Hepatocyte (in vitro differentiated cells): ENCODE results near the gene CDKN2AIPNL. TPM values are rescaled to one million over a fixed set of nuclear protein-coding genes. Genes with fewer than 3 reads are reported as not detected.

Experiments used
- DNase-seq: peaks from one replicate; pipeline ENCODE4 v3.0.0-alpha.2; 2016; ENCODE audit warnings: low spot score
- H2AFZ ChIP-seq: fragments of 200-600 bp; sonication (generic); 2 replicates; pipeline ENCODE4 v1.6.0; 2016; ENCODE audit warnings: antibody characterized with exemption, mild to moderate bottlenecking
- H3K27ac ChIP-seq: fragments of 200-600 bp; sonication (generic); 2 replicates; pipeline ENCODE4 v1.5.1; 2016; ENCODE audit warnings: mild to moderate bottlenecking
- H3K27me3 ChIP-seq: fragments of 200-600 bp; sonication (generic); 2 replicates; pipeline ENCODE4 v1.6.1; 2016
- H3K36me3 ChIP-seq: fragments of 200-600 bp; sonication (generic); replicated peaks from 2 replicates; pipeline ENCODE4 v1.5.1; 2016; ENCODE audit warnings: low read depth; ENCODE audit not compliant: insufficient read depth
- H3K4me1 ChIP-seq: fragments of 200-600 bp; sonication (generic); 2 replicates; pipeline ENCODE4 v1.5.1; 2016; ENCODE audit warnings: mild to moderate bottlenecking, moderate library complexity; ENCODE audit not compliant: insufficient read depth
- H3K4me2 ChIP-seq: fragments of 200-600 bp; sonication (generic); 2 replicates; pipeline ENCODE4 v1.6.0; 2016
- H3K4me3 ChIP-seq: fragments of 200-600 bp; sonication (generic); 2 replicates; pipeline ENCODE4 v1.5.1; 2016; ENCODE audit warnings: mild to moderate bottlenecking
- H3K79me2 ChIP-seq: fragments of 200-600 bp; sonication (generic); 2 replicates; pipeline ENCODE4 v1.6.0; 2017; ENCODE audit warnings: mild to moderate bottlenecking
- H3K9me2 ChIP-seq: fragments of 200-600 bp; sonication (generic); replicated peaks from 2 replicates; pipeline ENCODE4 v1.6.0; 2017; ENCODE audit warnings: mild to moderate bottlenecking; ENCODE audit not compliant: insufficient read depth
- H3K9me3 ChIP-seq: fragments of 200-600 bp; sonication (generic); 2 replicates; pipeline ENCODE4 v1.5.1; 2016; ENCODE audit warnings: low read depth, mild to moderate bottlenecking
- H4K20me1 ChIP-seq: fragments of 200-600 bp; sonication (generic); 2 replicates; pipeline ENCODE4 v1.6.0; 2016; ENCODE audit warnings: mild to moderate bottlenecking; ENCODE audit not compliant: insufficient read depth, poor library complexity, severe bottlenecking
- EZH2 ChIP-seq: fragments of 200-600 bp; sonication (generic); IDR thresholded peaks from 2 replicates; pipeline ENCODE4 v1.6.1; 2016; ENCODE audit warnings: antibody characterized with exemption, mild to moderate bottlenecking, borderline replicate concordance
- EZH2phosphoT487 ChIP-seq: fragments of 200-600 bp; sonication (generic); IDR thresholded peaks from one replicate; pipeline ENCODE4 v1.6.1; 2018; ENCODE audit warnings: antibody characterized with exemption, mild to moderate bottlenecking, low read depth, moderate library complexity; ENCODE audit not compliant: unreplicated experiment, severe bottlenecking
- WGBS: methylation state at CpG from one replicate; pipeline ENCODE4 v1.1.6; 2016; ENCODE audit warnings: low lambda C conversion rate; ENCODE audit errors: missing lambda C conversion rate; 5-methylcytosine and 5-hydroxymethylcytosine counted together
- polyA plus RNA-seq: library from polyadenylated mRNA; unstranded; fragments of >200 nt; fragmentation: Nextera tagmentation; extraction: Ambion mirVana; gene quantifications from 2 replicates; pipeline ENCODE4 v1.2.1, GENCODE V29; 2016
- total RNA-seq: library from RNA; depleted of rRNA; stranded (reverse); fragments of >200 nt; gene quantifications from 2 replicates; pipeline ENCODE4 v1.2.3, GENCODE V29; 2014
- TF ChIP-seq, protein P1 (sequence below): fragments of 200-600 bp; sonication (generic); IDR thresholded peaks from 2 replicates; pipeline ENCODE4 v1.5.1; 2016; ENCODE audit warnings: antibody characterized with exemption, mild to moderate bottlenecking; ENCODE audit not compliant: poor library complexity

The CDKN2AIPNL gene
- total and polyA plus RNA-seq, 2 experiments from 2014 or later, result 24.1 to 30.0 TPM

DNA sequence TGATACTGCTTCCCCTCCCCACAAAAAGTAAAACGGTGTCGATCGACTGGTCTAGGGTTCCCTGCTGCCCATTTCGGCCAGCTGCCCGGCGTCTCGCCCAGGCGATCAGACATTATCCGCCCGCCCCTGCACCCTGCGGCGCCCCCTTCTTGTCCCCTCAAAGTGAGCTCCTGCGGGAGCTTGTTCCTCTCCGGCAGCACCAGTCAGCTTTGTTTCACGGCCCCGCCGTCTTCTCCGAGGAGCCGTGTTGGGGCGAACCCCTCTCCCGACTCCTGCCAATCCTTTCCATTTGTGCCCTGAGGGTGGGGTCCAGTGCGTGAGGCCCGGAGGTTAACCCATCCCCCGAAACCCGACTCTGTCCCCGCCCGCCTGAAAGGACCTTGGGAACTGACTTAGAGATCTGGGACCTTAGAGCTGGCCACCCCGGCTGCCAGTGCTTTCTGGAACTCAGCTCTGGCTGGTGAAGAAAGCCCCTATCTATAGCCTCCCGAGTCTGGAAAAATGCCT is 39.8 kb downstream of the CDKN2AIPNL start:
- Histone ChIP-seq H3K4me3 (peak overlapping the region; percentile 93), H3K9me2 (no peaks in the 10 kb centered on the region), H3K4me1 (peaks cover 10% of the 10 kb centered on the region), H3K36me3 (no peaks in the 10 kb centered on the region), H3K27me3 (no peaks in the 10 kb centered on the region), H3K79me2 (peaks cover 64% of the 10 kb centered on the region), H2AFZ (peak overlapping the region; percentile 8), H3K27ac (peak overlapping the region; percentile 96), H3K4me2 (peak overlapping the region; percentile 76), H3K9me3 (no peaks in the 10 kb centered on the region), H4K20me1 (peaks cover 46% of the 10 kb centered on the region)
- 1% methylated on average over 29 of the region's 29 CpGs for WGBS
- TF ChIP-seq, protein P1, sequence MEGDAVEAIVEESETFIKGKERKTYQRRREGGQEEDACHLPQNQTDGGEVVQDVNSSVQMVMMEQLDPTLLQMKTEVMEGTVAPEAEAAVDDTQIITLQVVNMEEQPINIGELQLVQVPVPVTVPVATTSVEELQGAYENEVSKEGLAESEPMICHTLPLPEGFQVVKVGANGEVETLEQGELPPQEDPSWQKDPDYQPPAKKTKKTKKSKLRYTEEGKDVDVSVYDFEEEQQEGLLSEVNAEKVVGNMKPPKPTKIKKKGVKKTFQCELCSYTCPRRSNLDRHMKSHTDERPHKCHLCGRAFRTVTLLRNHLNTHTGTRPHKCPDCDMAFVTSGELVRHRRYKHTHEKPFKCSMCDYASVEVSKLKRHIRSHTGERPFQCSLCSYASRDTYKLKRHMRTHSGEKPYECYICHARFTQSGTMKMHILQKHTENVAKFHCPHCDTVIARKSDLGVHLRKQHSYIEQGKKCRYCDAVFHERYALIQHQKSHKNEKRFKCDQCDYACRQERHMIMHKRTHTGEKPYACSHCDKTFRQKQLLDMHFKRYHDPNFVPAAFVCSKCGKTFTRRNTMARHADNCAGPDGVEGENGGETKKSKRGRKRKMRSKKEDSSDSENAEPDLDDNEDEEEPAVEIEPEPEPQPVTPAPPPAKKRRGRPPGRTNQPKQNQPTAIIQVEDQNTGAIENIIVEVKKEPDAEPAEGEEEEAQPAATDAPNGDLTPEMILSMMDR, result no peak
- no peak for TF ChIP-seq EZH2phosphoT487
- TF ChIP-seq EZH2, result no peak
- DNase-seq, result peak; percentile 80

DNA sequence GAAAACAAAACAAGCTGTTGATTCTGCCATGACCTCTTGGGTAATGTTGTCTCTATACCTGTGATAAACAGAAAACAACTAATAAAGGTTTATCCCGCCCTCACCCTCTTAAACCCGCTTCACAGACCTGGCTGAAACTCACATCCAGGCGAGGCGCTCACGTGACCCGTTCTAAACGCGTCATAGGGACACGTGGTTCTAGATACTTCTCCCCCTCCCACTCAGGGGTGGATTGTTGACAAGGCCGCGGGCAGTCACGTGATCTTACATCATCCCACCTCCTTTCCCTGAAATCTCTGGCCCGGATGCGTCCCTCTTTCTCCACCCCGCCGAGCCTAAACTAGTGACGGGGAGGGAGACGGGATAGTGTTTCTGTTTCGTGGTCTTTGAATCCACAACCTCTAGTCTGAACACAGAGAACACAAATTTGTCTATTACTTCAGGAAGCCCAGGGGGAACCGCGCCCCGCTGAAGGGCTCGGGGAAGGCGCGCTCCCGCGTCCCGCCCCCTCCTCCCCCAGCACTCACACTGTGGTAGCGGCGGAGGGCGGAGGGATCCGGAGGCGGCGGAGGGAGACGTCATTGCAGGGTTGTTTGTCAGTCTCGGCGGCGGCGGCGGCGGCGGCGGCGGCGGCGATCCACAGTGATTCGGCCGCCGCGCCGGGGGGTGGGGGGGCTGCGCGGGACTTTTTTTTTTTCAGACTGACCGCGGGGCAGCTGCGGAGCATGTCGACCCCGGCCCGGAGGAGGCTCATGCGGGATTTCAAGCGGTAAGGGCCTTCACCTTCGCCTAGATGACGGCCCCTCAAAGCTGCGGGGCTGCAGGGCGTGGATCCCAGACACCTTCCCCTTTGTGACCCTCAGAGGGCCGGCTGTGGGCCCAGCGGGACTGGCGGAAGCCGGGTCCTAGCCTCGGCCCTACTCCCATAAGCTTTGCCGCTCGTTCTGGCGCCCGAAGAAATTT is 40.5 kb downstream of the CDKN2AIPNL start, which contains the start of gene UBE2B:
Gene UBE2B (plus strand): TSS at position 699 of the 963 bp plus-strand sequence. CDS start 27 bp downstream, at position 726.
- Histone ChIP-seq H2AFZ (peak within 1 kb of the TSS; percentile 39), H3K27ac (peak within 1 kb of the TSS; percentile 96), H3K4me3 (peak within 1 kb of the TSS; percentile 93), H3K9me3 (no peaks in the 10 kb centered on the region), H3K4me1 (peaks cover 10% of the 10 kb centered on the region), H3K9me2 (no peaks in the 10 kb centered on the region), H3K27me3 (no peaks in the 10 kb centered on the region), H3K36me3 (no peaks in the 10 kb centered on the region), H3K79me2 (peaks cover 62% of the 10 kb centered on the region), H3K4me2 (peak within 1 kb of the TSS; percentile 76), H4K20me1 (peaks cover 39% of the 10 kb centered on the region)
- WGBS, result under 1% methylated on average over 53 of the region's 74 CpGs
- peak; percentile 100 for DNase-seq
- TF ChIP-seq EZH2phosphoT487, result no peak
- TF ChIP-seq EZH2, result no peak
- TF ChIP-seq, protein P1, result no peak

DNA sequence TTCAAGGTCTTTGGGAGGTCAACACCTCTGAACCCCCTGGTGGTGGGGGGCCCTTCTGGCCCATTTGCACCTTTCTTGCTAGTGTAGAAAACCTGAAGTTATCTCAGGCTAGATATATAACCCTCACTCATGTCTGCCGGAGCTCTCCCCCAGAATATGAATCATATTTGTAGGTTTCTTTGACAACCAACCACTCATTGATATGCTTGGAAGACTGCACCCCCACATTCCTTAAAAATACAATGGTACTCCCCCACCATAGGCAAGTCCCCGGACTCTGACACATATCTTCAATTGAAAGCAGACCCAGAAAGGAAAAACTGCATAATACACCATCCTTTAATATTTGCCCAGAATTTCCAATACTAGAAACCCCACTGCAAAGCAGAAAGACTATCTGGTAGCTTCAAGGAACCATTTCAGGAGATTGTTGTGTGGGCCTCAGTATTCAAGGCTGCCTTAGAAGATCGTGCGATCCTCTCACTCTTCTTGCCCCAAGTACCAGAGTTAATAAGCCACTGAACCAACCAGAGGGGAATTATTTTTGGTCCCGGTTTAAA is 41.3 kb downstream of the CDKN2AIPNL start:
- WGBS, result 45% methylated on average over 5 of the region's 5 CpGs
- H4K20me1 ChIP-seq, result peaks cover 33% of the 10 kb centered on the region
- no peaks in the 10 kb centered on the region for H3K9me3 ChIP-seq
- H3K27me3 ChIP-seq, result no peaks in the 10 kb centered on the region
- peak overlapping the region; percentile 13 for H3K4me3 ChIP-seq
- peaks cover 10% of the 10 kb centered on the region for H3K4me1 ChIP-seq
- DNase-seq, result no peak
- H3K36me3 ChIP-seq, result no peaks in the 10 kb centered on the region
- TF ChIP-seq EZH2, result no peak
- TF ChIP-seq, protein P1, result no peak
- no peak for TF ChIP-seq EZH2phosphoT487
- peak overlapping the region; percentile 71 for H3K4me2 ChIP-seq
- H3K9me2 ChIP-seq, result no peaks in the 10 kb centered on the region
- peak overlapping the region; percentile 83 for H3K27ac ChIP-seq
- peak overlapping the region; percentile 39 for H2AFZ ChIP-seq
- H3K79me2 ChIP-seq, result peaks cover 64% of the 10 kb centered on the region
